GM12865 (cell line): ENCODE data around the gene PNISR.
A peak's percentile ranks its signal among the peaks of the same experiment; 100 is the strongest.

Experiments used
- DNase-seq: peaks from one replicate; pipeline ENCODE4 v3.0.0; 2010; ENCODE audit warnings: low read depth
- H3K4me3 ChIP-seq: 2 replicates; pipeline ENCODE4 v1.5.1; 2011; ENCODE audit warnings: mild to moderate bottlenecking, low read depth, low read length, control low read depth
- CTCF ChIP-seq: IDR thresholded peaks from 2 replicates; pipeline ENCODE4 v1.5.1; 2011; ENCODE audit warnings: low read length, control low read depth, low read depth, inconsistent platforms; ENCODE audit not compliant: insufficient read depth; ENCODE audit errors: missing control alignments

The PNISR gene

GRCh38 chr6:99422912-99423311 lies 2.2 kb downstream of the PNISR start:
- DNase-seq = no peak
- TF ChIP-seq CTCF = no peak
- no peak overlapping the region for H3K4me3 ChIP-seq

GRCh38 chr6:99416892-99417767 lies 8.0 kb downstream of the PNISR start:
- TF ChIP-seq CTCF = no peak
- DNase-seq = peak; percentile 69
- no peak overlapping the region for H3K4me3 ChIP-seq

- TF ChIP-seq CTCF = no peak
- no peak overlapping the region for H3K4me3 ChIP-seq
- no peak for DNase-seq
Measured at GRCh38 chr6:99416226-99416625, 8.9 kb downstream of the PNISR start.

GRCh38 chr6:99415446-99415845 lies 9.7 kb downstream of the PNISR start:
- DNase-seq = no peak
- TF ChIP-seq CTCF = no peak
- H3K4me3 ChIP-seq = no peak overlapping the region

- DNase-seq = no peak
- H3K4me3 ChIP-seq = no peak overlapping the region
- TF ChIP-seq CTCF = no peak
Measured at GRCh38 chr6:99412065-99412464, 13.0 kb downstream of the PNISR start.

GRCh38 chr6:99409672-99410071 lies 15.4 kb downstream of the PNISR start:
- no peak for TF ChIP-seq CTCF
- no peak for DNase-seq
- H3K4me3 ChIP-seq = no peak overlapping the region

GRCh38 chr6:99407076-99407475 lies 18.0 kb downstream of the PNISR start:
- no peak overlapping the region for H3K4me3 ChIP-seq
- DNase-seq = no peak
- no peak for TF ChIP-seq CTCF
